Nephron progenitor cell (in vitro differentiated cells): Measurements from ENCODE around the gene FCHO1.
"Not testable (repeated sequence)": the region's sequence is repeated elsewhere in the genome, so short reads cannot be mapped to it uniquely, and the experiment has no call there.

Experiments used
- DNase-seq: peaks from one replicate; pipeline ENCODE4 v3.0.0; 2021
- H3K27ac Mint-ChIP-seq: 2 replicates; pipeline ENCODE4 v1.8.0; 2021; ENCODE audit warnings: mild to moderate bottlenecking, moderate library complexity, mixed read lengths
- H3K27me3 Mint-ChIP-seq: 2 replicates; pipeline ENCODE4 v1.8.0; 2021; ENCODE audit warnings: mild to moderate bottlenecking, low read depth, mixed read lengths; ENCODE audit not compliant: poor library complexity
- H3K36me3 Mint-ChIP-seq: 2 replicates; pipeline ENCODE4 v1.8.0; 2021; ENCODE audit warnings: low read depth, mixed read lengths
- H3K4me1 Mint-ChIP-seq: 2 replicates; pipeline ENCODE4 v1.8.0; 2021; ENCODE audit warnings: mixed read lengths
- H3K4me3 Mint-ChIP-seq: 2 replicates; pipeline ENCODE4 v1.8.0; 2021; ENCODE audit warnings: mild to moderate bottlenecking, moderate library complexity, mixed read lengths
- H3K9me3 Mint-ChIP-seq: 2 replicates; pipeline ENCODE4 v1.8.0; 2021; ENCODE audit warnings: mild to moderate bottlenecking, moderate library complexity, mixed read lengths
- TF ChIP-seq, protein P1 (sequence below): fragments of 200-600 bp; sonication (generic); IDR thresholded peaks from 2 replicates; pipeline ENCODE4 v1.5.0; 2021; ENCODE audit warnings: antibody characterized with exemption

Gene FCHO1

GRCh38 chr19:17770613-17771012 lies 19.3 kb downstream of the FCHO1 start:
- peaks cover 33% of the 10 kb centered on the region for H3K27me3 Mint-ChIP-seq

GRCh38 chr19:17772172-17772571 lies 20.9 kb downstream of the FCHO1 start:
- H3K9me3 Mint-ChIP-seq: no peaks in the 10 kb centered on the region
- H3K27me3 Mint-ChIP-seq: peaks cover 39% of the 10 kb centered on the region

More at GRCh38 chr19:17770613-17771012, 19.3 kb downstream of the FCHO1 start:
- Mint-ChIP-seq H3K4me3 (no peak overlapping the region), H3K4me1 (peaks cover 10% of the 10 kb centered on the region), H3K9me3 (no peaks in the 10 kb centered on the region), H3K36me3 (no peaks in the 10 kb centered on the region), H3K27ac (no peak overlapping the region)
- TF ChIP-seq, protein P1, sequence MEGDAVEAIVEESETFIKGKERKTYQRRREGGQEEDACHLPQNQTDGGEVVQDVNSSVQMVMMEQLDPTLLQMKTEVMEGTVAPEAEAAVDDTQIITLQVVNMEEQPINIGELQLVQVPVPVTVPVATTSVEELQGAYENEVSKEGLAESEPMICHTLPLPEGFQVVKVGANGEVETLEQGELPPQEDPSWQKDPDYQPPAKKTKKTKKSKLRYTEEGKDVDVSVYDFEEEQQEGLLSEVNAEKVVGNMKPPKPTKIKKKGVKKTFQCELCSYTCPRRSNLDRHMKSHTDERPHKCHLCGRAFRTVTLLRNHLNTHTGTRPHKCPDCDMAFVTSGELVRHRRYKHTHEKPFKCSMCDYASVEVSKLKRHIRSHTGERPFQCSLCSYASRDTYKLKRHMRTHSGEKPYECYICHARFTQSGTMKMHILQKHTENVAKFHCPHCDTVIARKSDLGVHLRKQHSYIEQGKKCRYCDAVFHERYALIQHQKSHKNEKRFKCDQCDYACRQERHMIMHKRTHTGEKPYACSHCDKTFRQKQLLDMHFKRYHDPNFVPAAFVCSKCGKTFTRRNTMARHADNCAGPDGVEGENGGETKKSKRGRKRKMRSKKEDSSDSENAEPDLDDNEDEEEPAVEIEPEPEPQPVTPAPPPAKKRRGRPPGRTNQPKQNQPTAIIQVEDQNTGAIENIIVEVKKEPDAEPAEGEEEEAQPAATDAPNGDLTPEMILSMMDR: no peak
- no peak for DNase-seq

DNA sequence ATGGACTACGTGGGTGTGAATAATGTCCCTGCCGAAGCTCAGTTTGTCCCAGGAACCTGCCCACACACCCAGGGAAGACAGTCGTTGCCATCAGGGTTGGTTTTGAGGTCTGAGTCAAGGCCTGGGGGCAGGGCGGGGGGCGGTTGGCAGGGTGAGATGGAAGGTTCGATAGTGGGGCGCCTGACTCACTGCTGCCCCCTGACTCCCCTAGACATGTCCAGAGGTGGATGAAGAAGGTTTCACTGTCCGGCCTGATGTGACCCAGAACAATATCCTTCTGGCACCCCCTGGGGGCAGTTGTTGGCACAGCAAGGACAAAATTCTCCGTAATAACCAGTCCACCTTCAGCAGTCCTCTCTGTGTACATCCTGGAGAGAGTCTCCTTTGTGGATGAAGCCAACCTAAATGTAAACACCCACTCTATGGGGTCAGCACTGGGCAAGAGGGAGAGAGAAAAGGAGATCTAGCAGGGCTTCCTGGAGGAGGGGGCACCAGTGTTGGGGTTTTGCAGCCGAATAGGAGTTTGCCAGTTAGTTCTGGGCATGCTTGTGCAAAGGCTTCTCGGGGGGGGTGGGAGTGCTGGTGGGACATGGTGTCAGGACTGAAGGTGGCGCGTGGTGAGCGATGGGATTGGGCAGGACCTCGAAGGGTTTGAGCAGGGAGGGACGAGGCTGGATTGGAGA lies 24.1 kb downstream of the FCHO1 start:
- peaks cover 18% of the 10 kb centered on the region for H3K4me1 Mint-ChIP-seq
- TF ChIP-seq, protein P1: peak; percentile 72
- no peak overlapping the region for H3K27ac Mint-ChIP-seq
- H3K4me3 Mint-ChIP-seq: peak overlapping the region; percentile 5
- DNase-seq: peak; percentile 86
- peaks cover 56% of the 10 kb centered on the region for H3K27me3 Mint-ChIP-seq
- H3K9me3 Mint-ChIP-seq: no peaks in the 10 kb centered on the region
- H3K36me3 Mint-ChIP-seq: no peaks in the 10 kb centered on the region

More at GRCh38 chr19:17772172-17772571, 20.9 kb downstream of the FCHO1 start:
- Mint-ChIP-seq H3K36me3 (no peaks in the 10 kb centered on the region), H3K27ac (no peak overlapping the region), H3K4me3 (no peak overlapping the region), H3K4me1 (peaks cover 12% of the 10 kb centered on the region)
- TF ChIP-seq, protein P1: no peak
- DNase-seq: no peak

DNA sequence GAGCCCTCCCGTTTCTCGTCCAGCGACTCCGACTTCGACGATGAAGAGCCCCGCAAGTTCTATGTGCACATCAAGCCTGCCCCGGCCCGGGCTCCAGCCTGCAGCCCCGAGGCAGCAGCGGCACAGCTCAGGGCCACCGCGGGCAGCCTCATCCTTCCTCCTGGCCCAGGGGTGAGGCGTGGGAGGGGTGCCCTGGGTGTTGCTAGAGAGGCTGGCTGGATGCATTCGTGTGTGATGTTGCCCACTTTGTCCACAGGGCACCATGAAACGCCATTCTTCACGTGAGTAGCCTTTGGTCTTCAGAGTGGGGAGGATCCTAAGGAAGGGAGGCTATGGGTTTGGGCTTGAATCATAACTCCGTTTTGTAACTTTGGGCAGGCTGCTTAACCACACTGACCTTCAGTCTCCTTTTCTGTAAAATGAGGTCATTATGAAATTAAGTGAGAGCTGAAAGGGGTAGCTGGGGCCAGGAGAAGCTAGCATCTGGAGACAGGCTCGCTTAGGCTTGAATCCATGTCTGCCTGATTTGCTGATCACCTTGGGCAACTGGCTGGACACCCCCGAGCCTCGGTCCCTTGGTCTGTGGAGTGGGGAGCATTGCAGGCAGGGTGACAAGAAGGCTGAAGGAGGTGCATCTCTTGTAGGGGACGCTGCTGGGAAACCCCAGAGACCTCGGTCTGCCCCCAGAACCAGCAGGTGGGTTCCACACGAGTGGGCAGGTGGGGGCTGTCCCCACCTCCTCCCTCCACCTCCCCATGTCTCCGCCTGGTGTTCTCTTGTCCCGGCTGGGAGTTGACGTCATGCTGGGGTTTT lies 24.9 kb downstream of the FCHO1 start:
- Mint-ChIP-seq H3K4me1 (peaks cover 18% of the 10 kb centered on the region), H3K27ac (no peak overlapping the region), H3K9me3 (no peaks in the 10 kb centered on the region), H3K4me3 (no peak overlapping the region), H3K27me3 (peaks cover 49% of the 10 kb centered on the region), H3K36me3 (no peaks in the 10 kb centered on the region)
- DNase-seq: no peak
- TF ChIP-seq, protein P1: no peak

- DNase-seq, H3K27ac Mint-ChIP-seq, H3K36me3 Mint-ChIP-seq, H3K9me3 Mint-ChIP-seq: not testable (repeated sequence)
- peaks cover 18% of the 10 kb centered on the region for H3K4me1 Mint-ChIP-seq
- peaks cover 47% of the 10 kb centered on the region for H3K27me3 Mint-ChIP-seq
- H3K4me3 Mint-ChIP-seq: peak overlapping the region; percentile 52
These were observed 26.6 kb downstream of the FCHO1 start for GRCh38 chr19:17777840-17778239.

- TF ChIP-seq, protein P1: no peak
- Mint-ChIP-seq H3K27me3 (peaks cover 47% of the 10 kb centered on the region), H3K27ac (no peak overlapping the region), H3K9me3 (no peaks in the 10 kb centered on the region), H3K4me1 (peaks cover 18% of the 10 kb centered on the region), H3K4me3 (peak overlapping the region; percentile 60), H3K36me3 (peaks cover 4% of the 10 kb centered on the region)
- DNase-seq: peak; percentile 80
These were observed 27.1 kb downstream of the FCHO1 start for GRCh38 chr19:17778251-17778967.
